ENCODE measurements around the gene RSL24D1. TPM values are rescaled to one million over a fixed set of nuclear protein-coding genes. Genes with fewer than 3 reads are reported as not detected.

RSL24D1 gene
- total RNA-seq (2011; cell fraction: chromatin; rRNA removed; ENCODE audit: low replicate concordance) = 26.5 and 73.3 TPM in 2 replicates
- 25.2 and 27.1 TPM in 2 replicates for total RNA-seq (2011; cell fraction: nucleolus; rRNA removed)
- total RNA-seq (2011; cell fraction: nucleoplasm; rRNA removed) = 54.3 and 90.4 TPM in 2 replicates
- 121 and 134 TPM in 2 replicates for total RNA-seq (2014; rRNA removed)
- 260 and 317 TPM in 2 replicates for total RNA-seq (2014; rRNA removed; fragmentation: Illumina TruSeq; extraction: Trizol)
- 121 and 133 TPM in 2 replicates for total RNA-seq (2015; rRNA removed; fragmentation: Illumina TruSeq; extraction: Trizol)
- 175 TPM in 2 replicates for total RNA-seq (2021)
- polyA plus RNA-seq (2011; rRNA removed) = 184 and 226 TPM in 2 replicates
- polyA plus RNA-seq (2011; cell fraction: cytosol; rRNA removed) = 16.4 and 66.5 TPM in 2 replicates
- 16.0 and 43.1 TPM in 2 replicates for polyA plus RNA-seq (2011; cell fraction: nucleus; rRNA removed)
- 148 and 281 TPM in 2 replicates for polyA plus RNA-seq (2012)
- 158 and 163 TPM in 2 replicates for polyA plus RNA-seq (2014; fragmentation: Illumina TruSeq; extraction: Trizol)
- polyA plus RNA-seq (2014; fragmentation: Nextera tagmentation; extraction: Ambion mirVana) = 100 to 1,000 TPM; 272 to 324 TPM
- polyA plus RNA-seq (2014; rRNA removed) = 194 and 223 TPM in 2 replicates
- polyA minus RNA-seq (2011; rRNA and poly(A)+ RNA removed) = 91.4 and 126 TPM in 2 replicates
- polyA minus RNA-seq (2011; cell fraction: cytosol; rRNA and poly(A)+ RNA removed) = 36.3 and 46.4 TPM in 2 replicates
- 39.9 and 87.9 TPM in 2 replicates for polyA minus RNA-seq (2011; cell fraction: nucleus; rRNA and poly(A)+ RNA removed)
- percentile 98 among the genes with signal in this experiment for Bru-seq, nascent RNA
- BruChase-seq, experiment 1, labeled RNA remaining after a 2-hour chase = percentile 97 among the genes with signal in this experiment
- percentile 97 among the genes with signal in this experiment for BruChase-seq, experiment 2, labeled RNA remaining after a 6-hour chase
- long read RNA-seq, experiment 1, transcript RSL24D1-201 (6 exons, 2,015 nt) = major isoform, 538 of 586 reads
- long read RNA-seq, experiment 1, partial matches to known transcripts = 10 of 586 reads
- long read RNA-seq, experiment 1, other reads (novel, unspliced or antisense) = 38 of 586 reads
- long read RNA-seq, experiment 2, transcript RSL24D1-201 (6 exons, 2,015 nt) = major isoform, 99 of 242 reads
- long read RNA-seq, experiment 2, partial matches to known transcripts = 20 of 242 reads
- long read RNA-seq, experiment 2, other reads (novel, unspliced or antisense) = 123 of 242 reads
- long read RNA-seq, experiment 3, transcript RSL24D1-201 (6 exons, 2,015 nt) = major isoform, 346 of 375 reads
- long read RNA-seq, experiment 3, partial matches to known transcripts = 23 of 375 reads
- long read RNA-seq, experiment 3, other reads (novel, unspliced or antisense) = 6 of 375 reads

GRCh38 chr15:55196458-55197361 is at the start of gene RSL24D1:
RSL24D1 (minus strand) TSS chr15:55196941; CDS start chr15:55196890, 51 bp downstream.
- ChIA-PET POLR2A (interaction anchor here (0.6 to 2.2 kb wide), 24 partner anchors 10 to 771 kb away, joined by 3 to 24 read pairs (median 4); partner anchors contain the start of genes CCPG1, PIERCE2, PIGB and PIGBOS1), CTCF (ENCODE audit: low intra/inter-chr PET ratio) (interaction anchor here (0.7 to 2.1 kb wide), 4 partner anchors 21 to 179 kb away, joined by 4 to 6 read pairs (median 5); partner anchors contain the start of gene RAB27A)
- Histone ChIP-seq H3K4me1 (replicated peaks in 1 of 2; ENCODE audit: control insufficient read depth in 2 of 2, insufficient read depth in 2 of 2, low read length in 2 of 2) (peaks cover 3 to 20% of the 10 kb centered on the region in 2 experiments; a peak in 3 of 5 replicates), H3K27me3 (ENCODE audit: control insufficient read depth in 2 of 2, insufficient read depth in 2 of 2, low read length in 2 of 2) (no peaks in the 10 kb centered on the region), H4K20me1 (replicated peaks; ENCODE audit: control insufficient read depth, insufficient read depth, low read length) (peaks cover 30% of the 10 kb centered on the region; the same call in 1 of the 2 replicates), H3K79me2 (ENCODE audit: control insufficient read depth, insufficient read depth, low read length) (peaks cover 52% of the 10 kb centered on the region), H3K4me3 (peak within 1 kb of the TSS; percentile 90), H2AFZ (ENCODE audit: low read depth, low read length) (peak within 1 kb of the TSS; percentile 93), H3K4me2 (ENCODE audit: insufficient read depth, low read length) (peak within 1 kb of the TSS; percentile 91), H3K9me3 (replicated peaks; ENCODE audit: control insufficient read depth, insufficient read depth, low read depth, low read length) (peaks cover 13% of the 10 kb centered on the region), H3K27ac (ENCODE audit: extremely low read depth, low read depth, low read length) (peak within 1 kb of the TSS; percentile 94), H3K9ac (ENCODE audit: insufficient read depth in 1 of 2, low read depth in 2 of 2, low read length in 2 of 2) (peak within 1 kb of the TSS; percentile 99), H3K36me3 (ENCODE audit: control insufficient read depth, insufficient read depth, low read length) (peaks cover 38% of the 10 kb centered on the region), H3K9me1 (ENCODE audit: control insufficient read depth, insufficient read depth, low read length) (no peaks in the 10 kb centered on the region)
- BruUV-seq (replicated peaks) = TSS peak; percentile 63
- intact Hi-C loops (cut with micrococcal nuclease) (loop anchor here (5.0 kb wide), 2 partner anchors 91 to 241 kb away; partner anchors contain the start of gene RAB27A), in situ Hi-C loops (cut with MboI) (no loop called here)
- peak; percentile 99 for FAIRE-seq
- peak; percentile 84 to 99 (median 88) for DNase-seq (ENCODE audit: extremely low read depth in 1 of 4, low spot score in 3 of 4)
- ATAC-seq = peak; percentile 96
- under 1% methylated on average over 62 of the region's 62 CpGs for WGBS (ENCODE audit: insufficient coverage, low coverage, missing lambda C conversion rate)
- TF ChIP-seq PKNOX1 (IDR thresholded peaks at IDR 0.05) (peak; percentile 67), CREB1 (IDR thresholded peaks at IDR 0.05) (peak; percentile 73), CREB1 (CRISPR knock-in tag; IDR thresholded peaks at IDR 0.05) (peak; percentile 82), ZNF609 (CRISPR knock-in tag; IDR thresholded peaks at IDR 0.05; ENCODE audit: borderline replicate concordance) (0 out of 2 replicates have a peak, but pooled peaks have one; percentile 46), HMG20B (CRISPR knock-in tag; IDR thresholded peaks at IDR 0.05) (no peak), RCOR1 (IDR thresholded peaks at IDR 0.05; ENCODE audit: borderline replicate concordance in 1 of 2, low read depth in 2 of 2, low read length in 2 of 2) (peak in 1 of 2 experiments; percentile 60; a peak in 1 of 4 replicates), EP400 (IDR thresholded peaks at IDR 0.05) (peak; percentile 100)

Measured in K562 (cell line).